Measurements from ENCODE around the gene HS6ST3. TPM values are rescaled to one million over a fixed set of nuclear protein-coding genes. Genes with fewer than 3 reads are reported as not detected.

Gene HS6ST3
- polyA plus RNA-seq, 1 donor from 2014 or later, result not detected

DNA sequence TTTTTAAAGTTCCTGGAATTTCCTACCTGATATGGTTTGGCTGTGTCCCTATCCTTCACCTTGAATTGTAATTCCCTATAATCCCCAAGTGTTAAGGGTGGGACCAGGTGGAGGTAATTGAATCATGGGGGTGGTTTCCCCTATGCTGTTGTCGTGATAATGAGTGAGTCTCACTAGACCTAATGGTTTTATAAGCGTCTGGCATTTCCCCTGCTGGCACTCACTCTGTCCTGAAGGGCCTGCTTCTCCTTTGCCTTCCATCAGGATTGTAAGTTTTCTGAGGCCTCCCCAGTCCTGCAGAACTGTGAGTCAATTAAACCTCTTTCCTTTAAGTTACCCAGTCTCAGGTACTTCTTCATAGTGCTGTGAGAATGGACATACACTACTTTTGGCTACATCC, 298.7 kb downstream of the HS6ST3 start:
- no peak overlapping the region for H3K4me3 Mint-ChIP-seq
- H3K4me1 Mint-ChIP-seq, result no peaks in the 10 kb centered on the region
- no peaks in the 10 kb centered on the region for H3K27me3 Mint-ChIP-seq
- no peaks in the 10 kb centered on the region for H3K36me3 Mint-ChIP-seq
- no peak overlapping the region for H3K27ac Mint-ChIP-seq
- peaks cover 0 to 23% (median 4%) of the 10 kb centered on the region in 3 donors for H3K9me3 Mint-ChIP-seq

DNA sequence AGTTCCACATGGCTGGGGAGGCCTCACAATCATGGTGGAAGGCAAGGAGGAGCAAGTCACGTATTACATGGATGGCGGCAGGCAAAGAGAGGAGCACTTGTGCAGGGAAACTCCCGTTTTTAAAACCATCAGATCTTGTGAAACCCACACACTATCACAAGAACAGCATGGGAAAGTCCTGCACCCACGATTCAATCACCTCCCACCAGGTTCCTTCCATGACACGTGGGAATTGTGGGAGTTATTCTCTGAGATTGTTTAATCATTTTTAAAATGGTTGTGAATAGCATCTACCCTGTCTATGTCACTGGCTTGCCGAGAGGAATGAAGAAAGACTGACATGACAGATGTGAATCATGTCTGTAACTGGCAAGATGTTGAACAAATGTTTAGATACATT, 301.7 kb downstream of the HS6ST3 start:
- Mint-ChIP-seq H3K4me1 (no peaks in the 10 kb centered on the region), H3K27me3 (no peaks in the 10 kb centered on the region), H3K36me3 (no peaks in the 10 kb centered on the region), H3K27ac (no peak overlapping the region), H3K4me3 (no peak overlapping the region), H3K9me3 (peaks cover 0 to 21% (median 4%) of the 10 kb centered on the region in 3 donors)

DNA sequence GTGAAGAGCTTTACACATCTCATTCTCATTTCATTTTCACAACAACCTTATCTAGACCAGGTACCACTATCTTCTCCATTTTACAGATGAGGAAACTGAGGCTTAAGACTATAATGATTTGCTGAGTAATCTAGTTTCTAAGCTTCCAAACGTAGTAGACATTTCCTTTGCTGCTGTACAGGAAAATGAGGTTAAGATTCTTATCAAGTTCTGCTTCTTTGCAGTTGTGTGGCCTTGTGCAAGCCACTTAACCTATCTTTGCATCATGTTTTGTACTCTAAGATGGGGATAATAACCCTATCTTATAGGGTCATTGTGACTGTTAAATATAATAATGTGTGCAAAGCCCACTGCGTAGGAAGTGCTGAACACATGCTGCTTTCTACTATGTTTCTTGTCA, 307.9 kb downstream of the HS6ST3 start:
- Mint-ChIP-seq H3K4me3 (no peak overlapping the region), H3K36me3 (no peaks in the 10 kb centered on the region), H3K9me3 (peaks cover 3 to 7% (median 4%) of the 10 kb centered on the region in 3 donors)

DNA sequence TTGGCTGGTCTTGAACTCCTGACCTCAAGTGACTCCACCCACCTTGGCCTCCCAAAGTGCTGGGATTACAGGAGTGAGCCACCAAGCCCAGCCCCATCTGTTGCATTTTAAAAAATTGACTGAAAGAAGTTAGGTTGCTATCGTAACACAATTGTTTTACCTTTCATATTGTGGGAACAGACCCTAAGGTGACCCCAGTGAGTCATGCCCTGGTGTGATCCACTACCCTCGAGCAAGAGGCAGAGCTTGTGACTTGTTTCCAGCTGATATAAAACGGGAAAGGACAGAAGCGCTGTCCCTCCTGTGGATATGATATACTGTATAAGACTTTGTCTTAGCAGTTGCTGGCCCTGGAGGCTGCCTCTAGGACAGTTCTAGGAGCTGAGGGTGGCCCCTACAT, 308.6 kb downstream of the HS6ST3 start:
- H3K27ac Mint-ChIP-seq, result no peak overlapping the region
- no peak overlapping the region for H3K4me3 Mint-ChIP-seq
- peaks cover 0 to 4% (median 3%) of the 10 kb centered on the region in 3 donors for H3K9me3 Mint-ChIP-seq
- H3K4me1 Mint-ChIP-seq, result no peaks in the 10 kb centered on the region
- no peaks in the 10 kb centered on the region for H3K36me3 Mint-ChIP-seq
- H3K27me3 Mint-ChIP-seq, result no peaks in the 10 kb centered on the region

More for the DNA sequence above, 307.9 kb downstream of the HS6ST3 start:
- no peaks in the 10 kb centered on the region for H3K27me3 Mint-ChIP-seq
- H3K27ac Mint-ChIP-seq, result no peak overlapping the region
- no peaks in the 10 kb centered on the region for H3K4me1 Mint-ChIP-seq

DNA sequence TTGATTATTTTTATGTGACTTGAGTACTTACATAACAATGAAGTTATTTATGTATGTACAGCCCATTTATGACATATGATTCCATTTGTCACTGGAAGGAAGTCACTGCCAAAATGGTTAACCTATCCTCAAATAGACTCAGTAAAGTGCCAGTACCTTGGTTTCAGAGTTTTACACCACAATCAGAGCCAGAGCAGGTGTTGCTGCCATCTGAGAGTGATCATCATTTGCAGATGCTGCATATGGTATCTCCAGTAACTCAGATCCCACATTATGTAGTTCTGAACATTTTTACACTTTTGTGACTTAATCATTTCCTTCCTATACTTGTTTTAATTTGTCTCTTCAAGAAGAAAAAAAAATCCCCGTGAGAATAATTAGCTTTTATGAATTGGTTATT, 313.3 kb downstream of the HS6ST3 start:
- Mint-ChIP-seq H3K36me3 (no peaks in the 10 kb centered on the region), H3K9me3 (peaks cover 0 to 6% (median 3%) of the 10 kb centered on the region in 3 donors), H3K4me1 (no peaks in the 10 kb centered on the region), H3K27ac (no peak overlapping the region), H3K27me3 (no peaks in the 10 kb centered on the region), H3K4me3 (no peak overlapping the region)

DNA sequence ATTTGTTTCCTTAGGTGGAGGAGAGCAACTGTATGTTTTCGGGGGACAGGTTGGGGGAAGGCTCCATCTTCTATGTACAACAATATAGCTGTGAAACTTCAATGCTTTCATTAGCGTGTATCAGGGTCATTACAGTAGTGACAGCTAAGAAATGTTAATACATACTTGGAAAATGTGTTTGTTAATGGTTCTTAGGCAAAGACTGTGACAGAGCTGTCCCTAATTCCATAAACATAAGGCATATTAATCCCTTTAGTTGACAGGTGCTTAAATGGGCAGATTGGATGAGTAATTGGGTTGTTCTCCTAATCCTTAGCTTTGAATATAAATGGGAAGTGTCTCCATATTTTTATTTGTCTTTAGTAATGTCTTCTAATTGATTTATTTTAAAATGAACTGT, 313.7 kb downstream of the HS6ST3 start:
- Mint-ChIP-seq H3K4me3 (no peak overlapping the region), H3K9me3 (peaks cover 0 to 6% (median 4%) of the 10 kb centered on the region in 3 donors), H3K27me3 (no peaks in the 10 kb centered on the region), H3K4me1 (no peaks in the 10 kb centered on the region), H3K27ac (no peak overlapping the region), H3K36me3 (no peaks in the 10 kb centered on the region)

DNA sequence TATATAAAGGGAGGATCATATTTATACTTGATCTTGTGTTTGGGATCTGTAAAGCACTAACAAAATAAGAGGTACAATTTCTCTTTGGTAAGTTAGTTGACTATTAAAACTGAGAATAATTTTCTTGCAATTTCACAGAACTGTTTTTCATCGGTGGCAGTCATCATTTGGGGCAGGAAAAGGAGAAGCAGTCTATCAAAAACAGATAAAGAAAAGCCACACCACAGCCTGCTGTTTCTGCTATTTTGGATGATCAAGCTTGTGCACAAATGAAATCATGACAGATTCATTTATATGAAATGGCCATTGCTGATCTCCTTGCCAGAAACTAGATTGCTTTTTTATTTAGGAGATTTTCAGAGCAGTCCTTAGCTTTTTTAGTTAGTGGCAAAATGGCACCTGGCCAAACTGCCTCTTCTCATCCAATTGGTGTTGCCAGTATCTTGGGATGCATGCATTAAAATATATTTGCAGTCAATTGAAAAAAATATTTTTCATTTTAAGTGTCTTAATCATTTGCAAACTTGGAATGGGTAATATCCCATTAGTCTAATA, 326.0 kb downstream of the HS6ST3 start:
- Mint-ChIP-seq H3K9me3 (peaks cover 1 to 15% (median 2%) of the 10 kb centered on the region in 3 donors), H3K4me1 (no peaks in the 10 kb centered on the region), H3K27me3 (no peaks in the 10 kb centered on the region), H3K4me3 (no peak overlapping the region), H3K36me3 (no peaks in the 10 kb centered on the region), H3K27ac (no peak overlapping the region)

DNA sequence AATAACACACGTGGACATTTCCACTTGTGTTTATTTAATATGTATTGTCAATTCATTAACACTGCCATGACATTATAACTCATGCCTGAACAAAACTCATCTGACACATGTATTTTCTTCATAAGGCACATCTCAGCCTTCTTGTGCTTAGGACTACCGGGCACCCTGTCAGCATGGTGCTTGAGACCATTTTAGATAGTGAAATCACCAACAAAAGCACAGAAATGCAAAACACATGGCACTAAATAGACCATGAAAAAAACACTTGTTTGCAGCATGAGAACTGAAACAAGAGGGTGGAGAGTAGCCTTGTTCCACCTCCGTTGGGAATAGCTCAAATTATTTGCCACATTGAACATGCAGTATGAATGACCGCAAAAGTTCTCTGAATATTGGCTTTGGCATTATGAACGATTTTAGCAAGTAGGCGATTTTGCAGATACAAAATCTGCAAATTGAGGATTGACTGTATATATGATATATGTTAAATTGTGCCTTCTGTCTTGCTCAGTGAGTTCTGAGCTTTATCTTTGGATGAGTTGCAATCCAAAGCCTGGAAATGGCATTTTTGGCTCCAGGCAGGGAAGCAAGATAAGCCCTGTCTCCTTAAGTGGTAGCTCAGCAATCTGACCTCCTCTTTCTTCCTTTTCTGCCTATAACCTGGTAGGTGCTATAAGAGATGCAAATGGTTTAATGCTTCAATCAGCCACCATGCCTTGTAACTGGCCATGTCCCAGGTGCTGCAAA, 328.2 kb downstream of the HS6ST3 start:
- no peaks in the 10 kb centered on the region for H3K4me1 Mint-ChIP-seq
- H3K27ac Mint-ChIP-seq, result no peak overlapping the region
- peaks cover 1 to 15% (median 2%) of the 10 kb centered on the region in 3 donors for H3K9me3 Mint-ChIP-seq
- no peaks in the 10 kb centered on the region for H3K36me3 Mint-ChIP-seq
- no peaks in the 10 kb centered on the region for H3K27me3 Mint-ChIP-seq
- no peak overlapping the region for H3K4me3 Mint-ChIP-seq

DNA sequence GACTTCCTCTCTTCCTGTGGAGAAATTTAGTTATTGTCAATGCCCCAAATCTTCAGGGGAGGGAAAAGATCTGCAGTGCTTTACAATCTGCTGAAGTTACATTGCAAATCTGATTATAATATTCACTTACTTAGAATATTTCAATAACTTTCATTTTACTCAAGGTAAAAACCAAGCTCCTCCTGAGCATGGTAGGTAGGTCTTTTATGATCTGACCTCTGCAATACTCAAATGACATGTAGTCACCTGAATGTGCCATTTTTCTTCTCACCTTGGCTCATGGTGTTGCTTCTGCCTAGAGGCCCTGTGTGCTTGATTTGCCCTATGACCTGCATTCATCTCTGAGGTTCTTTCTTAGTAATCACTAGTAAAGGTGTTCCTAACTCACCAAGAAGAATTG, 331.4 kb downstream of the HS6ST3 start:
- H3K36me3 Mint-ChIP-seq, result no peaks in the 10 kb centered on the region
- no peaks in the 10 kb centered on the region for H3K27me3 Mint-ChIP-seq
- H3K9me3 Mint-ChIP-seq, result peaks cover 1 to 10% (median 2%) of the 10 kb centered on the region in 3 donors

DNA sequence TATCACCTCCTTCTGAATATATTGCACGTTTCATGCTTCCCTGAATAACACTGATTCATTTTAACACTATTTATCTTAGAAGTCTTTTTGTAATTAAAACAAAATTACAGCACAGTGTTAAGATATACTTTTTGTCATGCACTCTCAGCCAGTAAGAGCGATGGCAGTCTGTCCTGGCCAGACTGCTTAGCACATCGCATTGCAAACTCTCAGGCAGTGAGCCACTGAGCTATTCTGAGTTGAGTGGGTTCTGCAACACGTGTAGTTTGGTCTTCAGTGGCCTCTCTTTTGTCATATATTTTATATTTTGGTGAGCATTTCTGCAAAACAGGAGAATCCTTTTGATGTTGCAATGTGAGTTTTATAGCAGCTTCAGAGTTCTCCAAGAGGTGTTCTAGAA, 332.1 kb downstream of the HS6ST3 start:
- Mint-ChIP-seq H3K9me3 (peaks cover 0 to 10% (median 2%) of the 10 kb centered on the region in 3 donors), H3K4me3 (no peak overlapping the region), H3K4me1 (no peaks in the 10 kb centered on the region), H3K27me3 (no peaks in the 10 kb centered on the region), H3K36me3 (no peaks in the 10 kb centered on the region), H3K27ac (no peak overlapping the region)

More for the DNA sequence above, 331.4 kb downstream of the HS6ST3 start:
- no peaks in the 10 kb centered on the region for H3K4me1 Mint-ChIP-seq
- no peak overlapping the region for H3K27ac Mint-ChIP-seq
- no peak overlapping the region for H3K4me3 Mint-ChIP-seq

DNA sequence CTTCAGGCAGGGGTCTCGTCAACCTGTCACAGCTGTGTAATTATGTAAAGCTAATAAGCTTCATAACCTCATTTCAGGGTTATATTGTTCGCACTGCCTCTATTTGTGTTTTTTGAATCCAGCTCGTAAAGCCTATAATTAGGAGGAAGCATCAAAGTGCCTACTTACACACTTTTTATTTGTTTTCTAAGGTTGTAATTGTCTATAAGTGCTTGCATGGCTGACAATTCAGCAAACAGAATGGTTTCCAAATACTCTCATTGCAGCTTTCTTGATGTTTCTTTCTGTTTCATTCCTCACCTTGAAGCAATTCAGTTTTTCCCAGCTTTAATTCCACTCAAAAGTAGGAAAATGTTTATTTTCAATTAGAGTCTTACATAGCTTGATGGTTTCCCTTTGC, 336.3 kb downstream of the HS6ST3 start:
- Mint-ChIP-seq H3K27me3 (no peaks in the 10 kb centered on the region), H3K9me3 (peaks cover 0 to 10% (median 3%) of the 10 kb centered on the region in 3 donors), H3K4me3 (no peak overlapping the region), H3K4me1 (no peaks in the 10 kb centered on the region), H3K27ac (no peak overlapping the region), H3K36me3 (no peaks in the 10 kb centered on the region)

DNA sequence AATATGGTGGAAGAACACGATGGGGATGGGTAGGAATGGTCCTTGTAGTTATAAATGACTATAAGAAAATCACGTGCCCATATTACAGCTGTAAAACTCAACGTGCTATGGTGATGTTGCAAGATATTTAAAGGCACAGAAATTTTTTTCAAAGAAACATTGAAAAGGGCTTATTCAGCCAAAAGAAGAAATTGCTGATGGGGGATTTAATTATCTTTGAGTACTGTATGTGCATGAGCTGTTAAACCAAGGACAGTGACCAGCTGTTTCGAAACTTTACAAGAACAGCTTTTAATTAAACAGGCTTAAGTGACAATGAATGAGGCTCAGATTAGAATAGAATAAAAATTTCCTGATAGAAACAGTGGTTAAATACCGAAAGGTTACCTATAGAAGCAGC, 339.0 kb downstream of the HS6ST3 start:
- H3K36me3 Mint-ChIP-seq, result no peaks in the 10 kb centered on the region
- peaks cover 0 to 7% (median 7%) of the 10 kb centered on the region in 3 donors for H3K9me3 Mint-ChIP-seq
- no peaks in the 10 kb centered on the region for H3K27me3 Mint-ChIP-seq
- H3K4me1 Mint-ChIP-seq, result no peaks in the 10 kb centered on the region
- no peak overlapping the region for H3K27ac Mint-ChIP-seq
- H3K4me3 Mint-ChIP-seq, result no peak overlapping the region

DNA sequence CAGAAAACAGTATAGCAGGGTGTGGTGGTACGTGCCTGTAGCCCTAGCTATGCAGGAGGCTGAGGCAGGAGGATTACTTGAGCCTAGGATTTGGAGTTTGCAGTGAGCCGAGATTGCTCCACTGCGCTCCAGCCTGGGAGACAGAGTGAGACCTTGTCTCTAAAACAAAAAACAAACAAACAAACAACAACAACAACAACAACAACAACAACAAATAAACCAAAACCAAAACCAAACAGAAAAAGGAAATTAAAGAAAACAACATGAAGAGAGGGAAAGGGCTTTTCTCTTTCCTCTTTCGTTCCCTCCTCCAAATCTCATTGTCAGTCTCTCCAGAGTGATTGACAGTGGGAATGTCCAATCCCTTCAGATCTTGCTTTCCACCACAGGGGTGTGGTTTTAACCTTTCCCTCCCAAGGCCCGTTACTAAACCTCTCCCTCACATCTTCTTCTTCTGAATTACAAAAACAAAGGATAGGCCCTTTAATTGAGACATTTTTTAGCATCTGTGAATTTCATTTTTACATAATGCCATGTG, 341.2 kb downstream of the HS6ST3 start:
- Mint-ChIP-seq H3K36me3 (no peaks in the 10 kb centered on the region), H3K4me3 (no peak overlapping the region), H3K27me3 (no peaks in the 10 kb centered on the region), H3K4me1 (no peaks in the 10 kb centered on the region), H3K27ac (no peak overlapping the region), H3K9me3 (peaks cover 0 to 9% (median 7%) of the 10 kb centered on the region in 3 donors)

DNA sequence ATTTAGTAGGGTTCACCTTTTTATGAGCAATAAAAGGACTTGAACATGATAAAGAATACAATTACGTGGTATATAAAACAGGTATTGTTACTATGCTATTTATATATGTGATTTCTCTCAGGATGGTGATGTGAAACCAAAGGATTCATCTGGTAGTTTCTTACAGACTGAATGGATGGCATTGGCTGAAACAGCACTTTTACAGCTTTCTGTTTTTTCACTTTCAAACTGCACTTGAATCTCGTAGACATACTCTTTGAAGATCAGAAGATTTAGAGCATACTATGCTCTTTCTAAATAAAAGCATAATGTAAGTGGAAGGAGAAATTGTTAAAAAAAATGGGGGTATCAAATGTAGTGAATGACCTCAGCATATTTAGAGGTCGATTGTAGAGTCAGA, 354.8 kb downstream of the HS6ST3 start:
- H3K9me3 Mint-ChIP-seq, result peaks cover 0 to 4% (median 4%) of the 10 kb centered on the region in 3 donors
- no peak overlapping the region for H3K4me3 Mint-ChIP-seq
- peaks cover 0 to 2% (median 0%) of the 10 kb centered on the region in 3 donors for H3K4me1 Mint-ChIP-seq
- no peaks in the 10 kb centered on the region for H3K27me3 Mint-ChIP-seq
- H3K36me3 Mint-ChIP-seq, result peaks cover 2% of the 10 kb centered on the region
- no peak overlapping the region for H3K27ac Mint-ChIP-seq

DNA sequence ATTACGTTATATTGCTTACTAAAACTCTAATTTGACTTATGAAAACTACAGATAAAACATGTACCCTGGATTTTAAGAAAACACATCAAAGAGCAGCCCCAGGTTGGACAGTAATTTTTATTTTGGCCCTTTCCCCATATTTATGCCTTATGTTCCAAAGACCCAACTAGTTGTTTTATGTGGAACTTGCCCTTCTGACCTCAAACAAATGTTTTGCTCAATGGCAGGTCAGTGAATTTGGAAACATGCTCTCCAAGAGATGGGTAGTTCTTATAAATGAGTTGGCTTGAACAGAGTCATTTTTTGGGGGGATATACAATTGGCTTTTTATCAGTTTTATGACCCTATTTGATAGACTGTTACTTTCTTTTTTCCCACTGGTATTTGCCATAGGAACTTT, 360.0 kb downstream of the HS6ST3 start:
- Mint-ChIP-seq H3K4me1 (peaks cover 0 to 2% (median 0%) of the 10 kb centered on the region in 3 donors), H3K4me3 (no peak overlapping the region)

More for the DNA sequence above, 360.0 kb downstream of the HS6ST3 start:
- peaks cover 0 to 3% (median 2%) of the 10 kb centered on the region in 3 donors for H3K9me3 Mint-ChIP-seq
- no peaks in the 10 kb centered on the region for H3K27me3 Mint-ChIP-seq
- no peaks in the 10 kb centered on the region for H3K36me3 Mint-ChIP-seq
- no peak overlapping the region for H3K27ac Mint-ChIP-seq

All from IgD-negative memory B cell (primary cell).